NCI-H2029 (cell line): ENCODE data around the gene TMEM235.
"Not testable (repeated sequence)": the region's sequence is repeated elsewhere in the genome, so short reads cannot be mapped to it uniquely, and the experiment has no call there.

Experiments used
- DNase-seq: peaks from one replicate; lab custom pipeline; 2025; lab: John Stamatoyannopoulos, UW

Gene TMEM235

GRCh38 chr17:78238823-78239488 lies 7.5 kb downstream of the TMEM235 start:
- no peak for DNase-seq

- DNase-seq = no peak
Observed at GRCh38 chr17:78239489-78239931, 8.1 kb downstream of the TMEM235 start.

- no peak for DNase-seq
Observed at GRCh38 chr17:78240012-78240655, 8.7 kb downstream of the TMEM235 start.

GRCh38 chr17:78240839-78241238 lies 9.4 kb downstream of the TMEM235 start:
- DNase-seq = no peak

GRCh38 chr17:78241277-78242023 lies 10.0 kb downstream of the TMEM235 start:
- peak; percentile 27 for DNase-seq

GRCh38 chr17:78242024-78242742 lies 10.8 kb downstream of the TMEM235 start:
- DNase-seq = no peak

- DNase-seq = no peak
Observed at GRCh38 chr17:78247304-78247703, 15.9 kb downstream of the TMEM235 start.

- no peak for DNase-seq
Observed at GRCh38 chr17:78248051-78248914, 16.9 kb downstream of the TMEM235 start.

- no peak for DNase-seq
Observed at GRCh38 chr17:78249074-78249817, 17.8 kb downstream of the TMEM235 start.

- DNase-seq = no peak
Observed at GRCh38 chr17:78249818-78250806, 18.7 kb downstream of the TMEM235 start.

- DNase-seq = peak; percentile 73
Observed at GRCh38 chr17:78250891-78251772, 19.7 kb downstream of the TMEM235 start.

- DNase-seq = no peak
Observed at GRCh38 chr17:78251773-78252103, 20.3 kb downstream of the TMEM235 start.

GRCh38 chr17:78252111-78252634 lies 20.7 kb downstream of the TMEM235 start:
- no peak for DNase-seq

- no peak for DNase-seq
Observed at GRCh38 chr17:78252701-78253635, 21.5 kb downstream of the TMEM235 start.

GRCh38 chr17:78253636-78253945 lies 22.2 kb downstream of the TMEM235 start:
- not testable (repeated sequence) for DNase-seq

GRCh38 chr17:78253946-78254672 lies 22.7 kb downstream of the TMEM235 start:
- DNase-seq = peak; percentile 49
